GM20431 (cell line): Measurements from ENCODE around the gene OR52K2.
"Not testable (repeated sequence)": the region's sequence is repeated elsewhere in the genome, so short reads cannot be mapped to it uniquely, and the experiment has no call there.

Experiments
- in situ Hi-C: fragments of 300-500 bp; cut with MseI, MboI; formaldehyde crosslinking; loops from one replicate; pipeline ENCODE4 v1.15.0; 2020; ENCODE audit warnings: low sequenced_read_pairs; ENCODE audit not compliant: unreplicated experiment

OR52K2 gene

GRCh38 chr11:4448995-4449394 lies at the start of gene OR52K2:
OR52K2 (plus strand) TSS chr11:4449295; CDS start chr11:4449340, 45 bp downstream.
- in situ Hi-C loops = no loop called here

GRCh38 chr11:4406206-4406605 lies 42.9 kb upstream of the OR52K2 start:
- in situ Hi-C loops = not testable (repeated sequence)

- in situ Hi-C loops = no loop called here
Observed at GRCh38 chr11:4416306-4416705, 32.8 kb upstream of the OR52K2 start.

- in situ Hi-C loops = no loop called here
Observed at GRCh38 chr11:4416816-4417215, 32.3 kb upstream of the OR52K2 start.

GRCh38 chr11:4418403-4418802 lies 30.7 kb upstream of the OR52K2 start:
- in situ Hi-C loops = no loop called here

- in situ Hi-C loops = no loop called here
Observed at GRCh38 chr11:4430051-4430450, 19.0 kb upstream of the OR52K2 start.

- in situ Hi-C loops = no loop called here
Observed at GRCh38 chr11:4433856-4434255, 15.2 kb upstream of the OR52K2 start.

- in situ Hi-C loops = no loop called here
Observed at GRCh38 chr11:4436411-4436810, 12.7 kb upstream of the OR52K2 start.

GRCh38 chr11:4441515-4441914 lies 7.6 kb upstream of the OR52K2 start:
- in situ Hi-C loops = no loop called here

- in situ Hi-C loops = no loop called here
Observed at GRCh38 chr11:4443232-4443891, 5.7 kb upstream of the OR52K2 start.

GRCh38 chr11:4453118-4453517 lies 4.0 kb downstream of the OR52K2 start:
- in situ Hi-C loops = no loop called here

GRCh38 chr11:4454021-4454420 lies 4.9 kb downstream of the OR52K2 start:
- in situ Hi-C loops = no loop called here

GRCh38 chr11:4455419-4455818 lies 6.3 kb downstream of the OR52K2 start:
- in situ Hi-C loops = no loop called here

- in situ Hi-C loops = no loop called here
Observed at GRCh38 chr11:4459500-4459899, 10.4 kb downstream of the OR52K2 start.

GRCh38 chr11:4460151-4460550 lies 11.1 kb downstream of the OR52K2 start:
- in situ Hi-C loops = no loop called here

- in situ Hi-C loops = no loop called here
Observed at GRCh38 chr11:4464216-4465159, 15.4 kb downstream of the OR52K2 start.

GRCh38 chr11:4465407-4465806 lies 16.3 kb downstream of the OR52K2 start:
- in situ Hi-C loops = no loop called here

GRCh38 chr11:4466131-4466870 lies 17.2 kb downstream of the OR52K2 start:
- in situ Hi-C loops = no loop called here

GRCh38 chr11:4466871-4467442 lies 17.9 kb downstream of the OR52K2 start:
- in situ Hi-C loops = no loop called here
